ENCODE results near the gene ZNF282.
"Not testable (repeated sequence)": the region's sequence is repeated elsewhere in the genome, so short reads cannot be mapped to it uniquely, and the experiment has no call there.

ZNF282 gene

DNA sequence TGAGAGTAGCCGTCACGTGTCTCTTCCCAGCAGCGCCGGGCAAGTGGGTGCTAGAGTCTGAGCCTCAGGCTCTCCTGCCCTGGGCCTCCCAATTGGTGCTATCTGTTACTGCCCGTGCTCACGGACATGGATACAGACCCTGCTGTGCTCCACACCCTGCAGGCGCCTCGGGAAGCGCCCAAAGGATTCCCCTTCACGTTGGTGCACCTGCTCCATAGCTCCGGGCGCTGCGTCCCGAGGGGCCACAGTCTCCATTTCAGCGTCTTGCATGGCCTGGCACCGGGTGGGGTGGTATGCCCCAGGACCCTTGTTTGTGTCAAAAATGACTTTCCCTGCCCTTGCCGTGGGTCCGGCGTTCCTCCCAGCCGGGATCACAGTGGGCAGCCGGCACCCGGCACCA lies 30.3 kb downstream of the ZNF282 start:
- DNase-seq (ENCODE audit: low spot score), result no peak

DNA sequence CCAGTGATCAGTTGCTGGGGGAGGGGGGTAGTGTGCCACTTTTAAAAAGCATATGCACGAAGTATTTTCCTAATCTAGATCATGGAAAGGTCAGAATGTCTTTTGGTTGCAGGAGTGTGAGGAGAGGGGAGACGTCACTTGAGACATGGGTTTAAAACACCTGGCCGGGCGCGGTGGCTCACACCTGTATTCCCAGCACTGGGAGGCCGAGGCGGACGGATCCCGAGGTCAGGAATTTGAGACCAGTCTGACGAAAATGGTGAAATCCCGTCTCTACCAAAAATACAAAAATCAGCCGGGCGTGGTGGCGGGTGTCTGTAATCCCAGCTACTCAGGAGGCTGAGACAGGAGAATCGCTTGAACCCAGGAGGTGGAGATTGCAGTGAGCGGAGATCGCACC lies 31.0 kb downstream of the ZNF282 start:
- not testable (repeated sequence) for DNase-seq (ENCODE audit: low spot score)

DNA sequence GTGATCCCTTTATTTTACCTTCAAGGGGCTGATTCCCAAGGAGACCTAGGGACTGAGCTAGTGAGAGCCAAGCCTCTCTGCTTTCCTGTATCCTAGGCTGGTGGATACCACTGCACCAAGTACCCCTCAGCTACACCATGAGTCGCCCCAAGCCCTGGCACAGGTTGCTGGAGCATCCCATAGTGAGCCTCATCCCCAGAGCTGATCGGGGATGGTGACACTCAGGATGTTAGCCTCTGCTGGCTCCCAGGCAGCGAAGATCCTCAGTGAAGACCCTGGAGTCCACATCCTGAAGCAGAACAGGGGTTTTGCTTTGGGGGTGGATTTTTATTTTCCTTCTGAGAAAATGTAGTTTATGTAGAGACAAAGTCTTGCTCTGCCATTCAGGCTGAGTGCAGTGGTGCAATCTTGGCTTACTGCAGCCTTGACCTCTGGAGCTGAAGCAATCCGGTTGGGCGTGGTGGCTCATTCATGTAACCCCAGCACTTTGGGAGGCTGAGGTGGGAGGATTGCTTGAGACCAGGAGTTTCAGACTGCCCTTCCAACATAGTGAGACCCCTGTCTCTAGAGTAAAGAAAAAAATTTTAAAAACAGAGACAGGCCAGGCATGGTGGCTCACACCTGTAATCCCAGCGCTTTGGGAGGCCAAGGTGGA lies 31.6 kb downstream of the ZNF282 start:
- no peak for DNase-seq (ENCODE audit: low spot score)

DNA sequence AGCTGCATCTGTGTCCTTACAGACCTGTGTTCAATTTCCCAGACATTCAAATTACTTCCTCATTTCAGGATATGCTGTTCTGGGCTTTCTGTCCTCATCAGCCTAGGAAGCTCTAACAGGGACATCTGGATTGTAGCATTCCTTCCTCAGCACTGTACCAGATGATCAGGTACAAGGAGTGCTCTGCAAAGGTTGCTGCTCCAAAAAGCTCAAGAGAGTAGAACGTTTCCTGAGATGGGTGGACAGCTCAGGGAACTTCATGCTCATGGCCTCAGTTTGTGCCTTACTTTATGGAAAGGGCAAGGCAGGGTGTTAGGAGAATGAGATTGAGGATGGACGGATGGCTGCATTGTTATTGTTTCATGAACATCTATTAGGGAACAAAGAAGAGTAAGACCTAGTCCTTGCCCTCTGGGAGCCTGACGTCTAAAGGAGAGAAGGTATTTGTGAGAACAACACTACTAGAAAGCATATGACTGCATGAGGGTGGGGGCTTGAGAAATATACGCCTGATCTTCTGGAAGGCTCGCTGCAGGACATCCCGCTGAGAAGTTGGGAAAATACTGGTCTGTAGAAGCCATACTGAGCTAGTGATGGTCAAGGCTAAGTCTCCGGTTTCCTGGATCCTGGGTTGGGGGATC lies 33.6 kb downstream of the ZNF282 start:
- no peak for DNase-seq (ENCODE audit: low spot score)

DNA sequence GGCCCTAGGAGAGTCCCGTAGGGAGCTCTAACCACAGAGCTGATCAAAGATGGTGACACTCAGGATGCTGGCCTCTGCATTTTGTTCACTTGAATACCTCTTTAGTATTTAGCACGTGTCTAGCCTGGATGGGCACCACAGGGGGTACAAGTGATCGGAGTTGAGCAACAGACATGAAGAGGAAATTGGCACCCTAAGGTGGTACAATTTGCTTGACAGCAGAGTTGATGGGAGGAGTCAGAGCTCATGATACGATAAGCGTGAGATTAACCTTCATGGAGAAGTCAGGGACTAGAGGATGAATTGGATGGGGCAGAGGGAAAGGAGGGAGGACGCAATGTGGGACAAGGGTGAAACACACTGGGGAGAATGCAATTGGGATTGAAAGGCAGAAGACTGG lies 34.2 kb downstream of the ZNF282 start:
- DNase-seq (ENCODE audit: low spot score), result no peak

DNA sequence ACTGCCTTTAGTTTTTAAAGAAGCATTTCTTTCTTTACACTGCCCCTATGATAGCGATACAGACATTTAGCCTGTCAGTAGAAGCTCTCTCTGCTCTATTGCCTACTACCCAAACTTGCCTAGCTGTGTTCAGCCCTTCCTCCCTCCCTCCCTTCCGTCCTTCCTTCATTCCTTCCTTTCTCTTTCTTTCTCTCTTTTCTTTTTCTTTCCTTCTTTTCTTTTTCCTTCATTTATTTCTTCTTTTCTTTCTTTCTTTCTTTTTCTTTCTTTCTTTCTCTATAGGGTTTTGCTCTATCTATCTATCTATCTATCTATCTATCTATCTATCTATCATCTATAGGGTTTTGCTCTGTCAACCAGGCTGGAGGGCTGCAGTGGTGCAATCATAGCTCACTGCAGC lies 37.0 kb downstream of the ZNF282 start:
- DNase-seq (ENCODE audit: low spot score), result no peak

DNA sequence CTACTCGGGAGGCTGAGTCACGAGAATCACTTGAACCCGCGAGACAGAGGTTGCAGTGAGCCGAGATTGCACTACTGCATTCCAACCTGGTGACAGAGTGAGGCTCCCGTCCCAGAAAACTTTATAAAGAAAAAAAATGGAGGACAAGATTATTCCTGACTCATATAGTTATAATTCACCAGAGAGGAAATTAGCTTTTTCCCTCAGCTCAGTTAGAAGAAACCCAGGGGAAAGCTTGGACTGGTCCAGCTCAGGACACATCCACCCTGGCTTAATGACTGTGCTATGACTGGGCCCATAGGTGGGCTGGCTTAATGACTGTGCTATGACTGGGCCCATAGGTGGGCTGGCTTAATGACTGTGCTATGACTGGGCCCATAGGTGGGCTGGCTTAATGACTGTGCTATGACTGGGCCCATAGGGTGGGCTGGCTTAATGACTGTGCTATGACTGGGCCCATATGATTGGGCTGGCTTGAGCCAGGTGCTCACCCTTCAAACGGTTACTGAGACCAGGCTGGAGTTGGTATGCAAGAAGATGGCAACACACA lies 38.4 kb downstream of the ZNF282 start:
- peak; percentile 79 for DNase-seq (ENCODE audit: low spot score)

DNA sequence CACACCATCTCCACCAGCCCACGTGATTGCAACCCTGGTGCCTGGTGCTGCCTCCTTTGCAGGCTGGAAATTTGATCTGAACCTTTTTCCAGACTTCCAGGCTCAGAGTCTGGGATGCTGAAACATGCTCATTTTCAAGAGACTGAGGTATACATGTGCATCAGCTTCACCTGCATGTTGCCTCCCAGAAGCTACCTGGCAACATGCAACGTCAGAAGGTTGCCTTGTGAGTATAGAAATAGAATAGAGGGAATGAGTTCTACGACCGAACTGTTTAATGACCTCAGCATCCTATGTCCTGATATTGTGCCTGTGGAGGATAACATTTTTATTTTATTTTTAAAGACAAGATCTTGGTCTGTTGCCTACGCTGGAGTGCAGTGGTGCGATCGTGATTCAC lies 42.2 kb downstream of the ZNF282 start:
- DNase-seq (ENCODE audit: low spot score), result no peak

DNA sequence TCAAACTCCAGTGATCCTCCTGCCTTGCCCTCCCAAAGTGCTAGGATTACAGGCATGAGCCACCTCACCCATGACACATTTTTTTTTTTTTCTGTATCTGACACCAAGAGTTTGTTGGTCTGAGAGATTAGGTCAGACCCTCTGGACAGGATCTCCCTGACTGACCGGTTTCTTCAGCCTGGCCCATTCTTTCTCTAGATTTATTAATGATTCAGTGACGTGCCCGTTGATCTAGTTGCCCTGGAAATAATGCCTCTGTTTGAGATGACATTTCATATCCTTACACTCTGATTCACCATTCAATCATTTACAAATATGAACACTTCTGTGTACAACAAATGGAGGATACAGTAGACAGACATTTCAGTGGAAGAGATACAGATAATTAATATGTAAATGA lies 42.7 kb downstream of the ZNF282 start:
- DNase-seq (ENCODE audit: low spot score), result peak; percentile 21

DNA sequence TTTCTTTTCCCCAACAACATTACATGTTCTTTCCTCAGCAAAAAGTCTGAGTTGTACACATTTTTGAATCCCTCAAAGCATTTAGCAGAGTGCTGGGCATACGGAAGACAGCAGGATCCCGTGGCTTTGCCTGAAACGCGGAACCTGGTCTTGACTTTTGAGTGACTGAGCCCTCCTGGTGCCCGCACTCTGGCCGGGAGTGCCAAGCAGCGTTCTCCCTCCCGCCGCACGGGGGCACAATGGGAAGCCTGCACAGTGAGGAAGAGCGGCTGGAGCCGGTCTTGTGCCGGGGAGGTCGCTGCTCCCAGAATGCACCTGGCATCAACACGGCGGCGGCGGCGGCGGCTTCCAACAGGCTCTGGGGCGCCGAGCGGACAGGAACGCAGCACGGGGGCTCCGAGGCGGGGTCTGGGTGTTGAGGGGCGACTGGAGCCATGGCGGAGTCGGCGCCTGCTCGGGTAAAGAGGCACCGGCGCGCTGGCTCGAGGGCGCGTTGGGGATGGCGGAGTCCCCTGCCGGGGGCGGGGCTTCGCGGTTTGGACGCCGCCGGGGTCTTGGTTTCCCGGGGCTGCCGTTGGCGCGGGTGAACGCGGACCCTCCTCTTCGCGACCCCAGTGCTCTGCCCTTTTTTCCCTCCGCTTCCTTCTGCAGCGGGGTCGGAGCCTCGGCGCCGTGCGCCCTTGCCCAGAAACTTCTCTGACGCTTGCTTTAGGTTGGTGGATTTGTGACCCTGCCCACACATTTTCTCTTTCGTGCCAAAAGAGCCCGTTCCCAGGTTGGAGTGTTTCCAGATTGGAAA lies 44.2 kb downstream of the ZNF282 start, which contains the start of gene ZNF212:
Gene ZNF212, plus strand, starts transcription at position 307 of the 799 bp plus-strand sequence. Its CDS starts 128 bp downstream, at position 435.
- peak; percentile 85 for DNase-seq (ENCODE audit: low spot score)

DNA sequence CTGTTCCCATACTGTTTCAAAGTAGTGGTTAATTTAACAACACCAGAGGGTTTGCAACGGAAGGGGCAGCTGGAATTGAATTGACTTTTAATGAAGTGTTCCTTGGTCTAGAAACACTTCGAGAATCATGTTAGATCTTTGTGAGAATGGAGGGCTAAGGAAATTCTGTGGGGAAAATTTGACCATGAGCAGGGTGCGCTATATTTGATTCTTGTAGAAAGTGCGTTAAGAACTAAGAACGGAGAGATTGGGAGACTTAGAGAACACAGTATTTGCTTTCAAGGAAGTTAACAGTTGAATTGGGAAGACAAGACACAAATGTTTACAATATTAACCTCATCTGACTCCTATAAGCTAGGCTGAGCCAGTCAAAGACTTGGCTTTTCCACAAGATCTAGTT lies 45.3 kb downstream of the ZNF282 start:
- DNase-seq (ENCODE audit: low spot score), result no peak

DNA sequence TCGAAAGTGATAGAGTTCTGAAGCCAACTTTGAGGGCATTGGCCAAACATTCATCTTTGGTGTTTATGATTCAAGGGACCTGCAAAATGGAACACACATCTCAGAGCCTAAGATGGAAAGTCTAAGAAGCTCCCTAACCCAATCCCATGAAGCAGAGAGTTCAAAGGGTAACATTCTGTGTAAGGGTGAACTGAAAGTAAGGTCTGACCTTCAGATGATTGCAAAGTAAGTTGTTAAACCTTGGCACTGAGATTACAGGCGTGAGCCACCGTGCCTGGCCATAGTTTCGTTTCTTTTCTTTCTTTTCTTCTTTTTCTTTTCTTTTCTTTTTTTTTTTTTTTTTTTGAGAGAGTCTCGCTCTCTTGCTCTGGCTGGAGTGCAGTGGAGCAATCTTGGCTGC lies 46.4 kb downstream of the ZNF282 start:
- DNase-seq (ENCODE audit: low spot score), result no peak

DNA sequence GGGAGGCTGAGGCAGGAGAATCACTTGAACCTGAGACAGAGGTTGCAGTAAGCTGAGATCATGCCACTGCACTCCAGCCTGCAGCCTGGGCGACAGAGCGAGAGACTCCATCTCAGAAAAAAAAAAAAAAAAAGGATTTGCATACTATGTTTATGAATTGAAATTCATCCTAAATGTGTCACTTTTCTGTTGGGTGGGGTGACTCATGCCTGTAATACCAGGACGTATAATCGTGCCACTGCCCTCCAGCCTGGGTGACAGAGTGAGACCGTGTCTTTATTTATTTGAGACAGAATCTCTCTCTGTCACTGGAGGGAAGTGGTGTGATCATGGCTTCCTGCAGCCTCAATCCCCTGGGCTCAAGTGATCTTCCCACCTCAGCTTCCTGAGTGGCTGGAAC lies 49.9 kb downstream of the ZNF282 start:
- DNase-seq (ENCODE audit: low spot score), result peak; percentile 78

DNA sequence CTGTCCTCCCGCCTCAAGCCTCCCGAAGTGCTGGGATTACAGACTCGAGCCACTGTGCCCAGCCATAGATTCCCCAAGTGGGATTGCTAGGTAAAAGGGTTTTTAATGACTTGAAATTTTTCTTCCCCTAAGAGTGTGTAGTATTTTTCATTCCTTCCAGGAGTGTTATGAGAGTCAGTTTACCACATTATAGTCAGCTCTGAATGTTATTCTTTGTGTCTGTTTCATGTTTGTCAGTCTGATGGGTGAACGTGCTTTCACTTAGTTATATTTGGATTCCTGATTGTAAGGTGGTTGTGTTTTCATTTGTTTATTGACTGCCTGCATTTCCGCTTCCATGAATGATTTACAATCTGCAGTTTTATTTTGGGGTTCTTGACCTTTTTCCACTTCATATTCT lies 50.4 kb downstream of the ZNF282 start:
- DNase-seq (ENCODE audit: low spot score), result no peak

DNA sequence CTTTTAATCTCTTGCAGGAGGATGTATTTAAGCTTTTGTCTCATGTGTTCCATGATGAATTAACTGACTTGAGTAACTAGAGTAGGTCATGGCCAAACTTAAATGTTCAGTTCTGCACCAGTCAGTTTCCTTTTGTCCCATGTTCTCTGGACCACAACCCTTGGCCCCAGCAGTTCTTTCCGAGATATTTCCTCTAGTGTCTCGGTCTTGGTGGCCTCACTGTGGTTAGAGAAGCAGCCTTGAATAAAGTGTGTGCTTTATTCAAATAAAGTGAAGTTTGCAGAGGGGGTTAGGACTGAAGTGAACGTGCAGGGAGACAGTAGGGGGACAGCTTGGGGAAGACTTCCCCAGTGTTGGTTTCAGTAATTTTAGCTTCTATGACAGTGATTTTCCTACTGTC lies 53.4 kb downstream of the ZNF282 start:
- no peak for DNase-seq (ENCODE audit: low spot score)

DNA sequence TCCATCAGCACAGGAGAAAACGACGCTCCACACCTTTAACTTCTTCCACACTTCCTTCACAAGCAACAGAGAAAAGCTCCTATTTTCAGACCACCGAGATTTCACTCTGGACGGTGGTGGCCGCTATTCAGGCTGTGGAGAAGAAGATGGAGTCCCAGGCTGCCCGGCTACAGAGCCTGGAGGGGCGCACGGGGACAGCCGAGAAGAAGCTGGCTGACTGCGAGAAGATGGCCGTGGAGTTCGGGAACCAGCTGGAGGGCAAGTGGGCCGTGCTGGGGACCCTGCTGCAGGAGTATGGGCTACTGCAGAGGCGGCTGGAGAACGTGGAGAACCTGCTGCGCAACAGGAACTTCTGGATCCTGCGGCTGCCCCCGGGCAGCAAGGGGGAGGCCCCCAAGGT lies 54.8 kb downstream of the ZNF282 start:
- DNase-seq (ENCODE audit: low spot score), result not testable (repeated sequence)

DNA sequence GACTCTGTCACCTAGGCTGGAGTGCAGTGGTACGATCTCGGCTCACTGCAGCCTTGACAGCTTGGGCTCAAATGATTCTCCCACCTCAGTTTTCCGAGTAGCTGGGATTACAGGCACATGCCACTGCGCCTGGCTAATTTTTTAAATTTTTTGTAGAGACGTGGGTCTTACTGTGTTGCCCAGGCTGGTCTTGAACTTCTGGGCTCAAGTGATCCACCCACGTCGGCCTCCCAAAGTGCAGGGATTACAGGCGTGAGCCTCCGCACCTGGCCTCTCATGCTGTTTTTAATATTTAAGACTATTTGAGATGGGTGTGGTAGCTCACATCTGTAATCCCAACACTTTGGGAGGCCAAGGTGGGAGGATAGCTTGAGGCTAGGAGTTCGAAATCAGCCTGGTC lies 56.2 kb downstream of the ZNF282 start:
- DNase-seq (ENCODE audit: low spot score), result not testable (repeated sequence)

DNA sequence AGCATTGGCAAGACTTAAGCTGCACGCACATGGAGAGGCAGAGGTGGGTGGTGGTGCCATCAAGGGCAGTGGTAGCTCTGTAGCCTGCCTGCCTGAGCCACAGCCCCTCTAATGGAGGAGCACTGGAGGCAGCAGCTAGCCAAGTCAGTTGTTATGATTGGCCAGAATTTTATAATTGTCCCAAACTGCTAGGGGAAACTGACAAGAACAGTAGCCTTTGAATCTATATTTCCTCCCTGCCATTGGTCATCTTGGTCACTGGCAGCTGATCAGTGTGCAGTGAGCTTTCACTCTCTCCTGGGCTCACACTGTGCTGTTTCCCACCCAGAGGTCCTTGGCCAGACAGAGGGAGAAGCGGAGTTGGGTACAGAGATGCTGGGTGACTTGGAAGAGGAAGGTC lies 57.0 kb downstream of the ZNF282 start:
- DNase-seq (ENCODE audit: low spot score), result no peak

DNA sequence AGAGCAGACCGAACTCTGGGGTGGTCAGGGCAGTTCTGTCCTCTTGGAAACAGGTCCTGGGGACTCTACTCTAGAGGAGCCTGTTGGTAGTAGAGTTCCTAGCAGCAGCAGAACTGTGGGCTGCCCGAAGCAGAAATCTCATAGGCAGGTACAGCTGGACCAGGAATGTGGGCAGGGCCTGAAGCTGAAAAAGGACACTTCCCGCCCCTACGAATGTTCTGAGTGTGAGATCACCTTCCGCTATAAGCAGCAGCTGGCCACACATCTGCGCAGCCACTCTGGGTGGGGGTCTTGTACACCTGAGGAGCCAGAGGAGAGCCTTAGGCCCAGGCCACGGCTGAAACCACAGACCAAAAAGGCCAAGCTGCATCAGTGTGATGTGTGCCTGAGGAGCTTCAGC lies 58.3 kb downstream of the ZNF282 start:
- no peak for DNase-seq (ENCODE audit: low spot score)

DNA sequence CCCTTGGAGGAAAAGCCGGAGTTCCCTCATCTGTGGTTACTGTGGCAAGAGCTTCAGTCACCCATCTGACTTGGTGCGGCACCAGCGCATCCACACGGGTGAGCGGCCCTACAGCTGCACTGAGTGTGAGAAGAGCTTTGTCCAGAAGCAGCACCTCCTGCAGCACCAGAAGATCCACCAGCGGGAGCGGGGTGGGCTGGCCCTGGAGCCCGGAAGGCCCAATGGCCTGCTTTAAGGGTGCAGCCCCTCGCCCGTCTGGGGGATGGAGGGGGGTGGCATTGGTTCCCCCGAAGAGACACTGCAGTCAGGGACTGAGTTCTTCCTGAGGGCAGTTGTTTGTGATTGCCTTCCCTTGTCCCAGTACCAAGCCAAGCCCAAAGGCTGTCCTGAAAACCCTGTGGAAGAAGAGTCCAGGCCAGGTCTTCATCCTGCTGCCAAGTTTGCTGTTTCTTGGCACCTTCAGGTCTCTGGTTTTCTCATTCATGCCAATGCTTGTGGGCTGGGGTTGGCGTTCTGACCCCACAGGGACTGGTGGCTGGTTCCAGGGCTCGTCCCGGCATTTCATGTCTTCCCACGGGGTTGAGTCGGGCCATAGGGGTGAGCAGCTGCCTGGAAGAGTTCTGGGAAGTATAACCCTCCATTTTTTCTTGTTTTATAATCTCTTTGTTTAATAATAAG lies 59.0 kb downstream of the ZNF282 start:
- no peak for DNase-seq (ENCODE audit: low spot score)

DNA sequence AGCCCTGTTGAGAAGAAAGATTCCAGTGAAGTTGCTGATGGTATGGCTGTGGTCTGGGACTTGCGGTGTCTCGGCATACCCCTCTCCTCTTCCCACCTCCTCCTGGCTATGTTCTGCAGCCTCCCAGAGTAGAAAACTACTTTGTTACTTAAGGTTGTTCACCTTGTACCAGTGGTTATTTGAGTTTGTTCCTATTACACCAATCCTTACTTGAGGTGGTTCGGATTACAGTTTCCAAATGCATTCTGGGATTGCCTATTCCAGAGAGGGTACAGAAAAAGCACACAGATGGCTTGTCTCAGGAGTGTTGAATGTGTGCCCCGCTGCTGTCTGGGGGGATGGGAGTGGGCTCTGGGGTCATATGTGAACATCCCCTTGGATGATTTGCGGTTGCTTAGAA lies 59.8 kb downstream of the ZNF282 start:
- DNase-seq (ENCODE audit: low spot score), result no peak

DNA sequence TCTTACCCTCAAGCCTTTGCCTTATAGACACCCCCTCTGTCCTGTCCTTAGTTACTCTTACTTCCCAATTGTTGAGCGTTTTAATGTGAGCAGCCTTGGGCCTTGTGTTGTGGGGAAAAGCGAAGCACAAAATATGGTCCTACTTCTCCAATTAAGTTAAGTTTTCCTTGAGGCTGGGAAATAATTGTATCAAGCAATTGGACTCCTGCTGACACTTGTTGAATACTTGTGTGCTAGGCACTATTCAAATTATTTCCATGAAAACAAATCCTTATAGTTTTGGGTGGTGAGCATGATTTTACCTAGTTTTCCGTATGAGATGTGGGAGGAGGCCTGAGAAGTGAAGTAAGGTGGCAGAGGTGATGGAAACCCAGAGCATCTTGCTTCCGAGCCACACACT lies 61.2 kb downstream of the ZNF282 start:
- no peak for DNase-seq (ENCODE audit: low spot score)

Measured in kidney capillary endothelial cell (primary cell).